Suprapubic skin (tissue), 3 donors: Measurements from ENCODE around the gene SYNE2.

ENCODE experiments used
- CTCF ChIP-seq, 2 donors: fragments of 200-600 bp in 1 of 2; fragments of 450-650 bp in 1 of 2; sonication (generic) in 1 of 2; IDR thresholded peaks; one replicate each; pipeline ENCODE4 v1.5.1; 2016 to 2019; ENCODE audit warnings: antibody characterized with exemption in 2 of 2, mild to moderate bottlenecking in 1 of 2, moderate library complexity in 1 of 2
- POLR2A ChIP-seq, 2 donors: fragments of 450-650 bp; IDR thresholded peaks; one replicate each; pipeline ENCODE4 v1.6.1; 2017; ENCODE audit warnings: antibody characterized with exemption in 2 of 2, mild to moderate bottlenecking in 2 of 2, moderate library complexity in 2 of 2

GRCh38 chr14:64233531-64234190 lies 380.9 kb downstream of the SYNE2 start:
- no peak for TF ChIP-seq CTCF (IDR thresholded peaks at IDR 0.05)
- TF ChIP-seq POLR2A (IDR thresholded peaks at IDR 0.05) = no peak
